ENCODE measurements around the gene RXRA.
A peak's percentile ranks its signal among the peaks of the same experiment; 100 is the strongest.

RXRA gene

GRCh38 chr9:134358662-134359319 lies 32.5 kb downstream of the RXRA start (continued):
- no peak for TF ChIP-seq ZNF529 (tag by site-specific recombination; IDR thresholded peaks at IDR 0.05; ENCODE audit: insufficient replicate concordance)
- no peak for TF ChIP-seq ZNF214 (tag by site-specific recombination; IDR thresholded peaks at IDR 0.05; ENCODE audit: borderline replicate concordance)
- no peak for TF ChIP-seq SCRT1 (tag by site-specific recombination; IDR thresholded peaks at IDR 0.05; ENCODE audit: borderline replicate concordance)
- TF ChIP-seq ZNF169 (tag by site-specific recombination; IDR thresholded peaks at IDR 0.05): no peak
- no peak for TF ChIP-seq GFI1B (tag by site-specific recombination; IDR thresholded peaks at IDR 0.05)
- no peak for TF ChIP-seq ZBTB6 (tag by site-specific recombination; IDR thresholded peaks at IDR 0.05)
- no peak for TF ChIP-seq ZNF174 (tag by site-specific recombination; IDR thresholded peaks at IDR 0.05)
- no peak for TF ChIP-seq PRDM1 (tag by site-specific recombination; IDR thresholded peaks at IDR 0.05)
- TF ChIP-seq ZNF335 (tag by site-specific recombination; conservative IDR thresholded peaks at IDR 0.05): peak; percentile 50; the same call in 1 of the 2 replicates
- no peak for TF ChIP-seq HOXC10 (CRISPR knock-in tag; IDR thresholded peaks at IDR 0.05)
- TF ChIP-seq TSHZ1 (tag by site-specific recombination; IDR thresholded peaks at IDR 0.05; ENCODE audit: borderline replicate concordance): no peak
- no peak for TF ChIP-seq ZNF350 (tag by site-specific recombination; IDR thresholded peaks at IDR 0.05)
- no peak for TF ChIP-seq ZNF580 (tag by site-specific recombination; IDR thresholded peaks at IDR 0.05)
- no peak for TF ChIP-seq REPIN1 (tag by site-specific recombination; IDR thresholded peaks at IDR 0.05; ENCODE audit: low read depth)
- TF ChIP-seq ZBTB8A (tag by site-specific recombination; IDR thresholded peaks at IDR 0.05): peak; percentile 65
- TF ChIP-seq MEIS1 (CRISPR knock-in tag; IDR thresholded peaks at IDR 0.05; ENCODE audit: borderline replicate concordance): no peak
- TF ChIP-seq PATZ1 (tag by site-specific recombination; IDR thresholded peaks at IDR 0.05): peak; percentile 37
- 0 out of 2 replicates have a peak, but pooled peaks have one; percentile 25 for TF ChIP-seq IKZF3 (tag by site-specific recombination; IDR thresholded peaks at IDR 0.05)
- TF ChIP-seq ZNF707 (tag by site-specific recombination; IDR thresholded peaks at IDR 0.05): no peak
- no peak for TF ChIP-seq ZBTB11 (tag by site-specific recombination; conservative IDR thresholded peaks at IDR 0.05; ENCODE audit: low read depth)
- no peak for TF ChIP-seq ZNF623 (tag by site-specific recombination; IDR thresholded peaks at IDR 0.05)
- TF ChIP-seq ZNF23 (tag by site-specific recombination; IDR thresholded peaks at IDR 0.05; ENCODE audit: borderline replicate concordance): no peak
- TF ChIP-seq ZNF777 (tag by site-specific recombination; IDR thresholded peaks at IDR 0.05; ENCODE audit: borderline replicate concordance): no peak
- TF ChIP-seq EGR2 (tag by site-specific recombination; IDR thresholded peaks at IDR 0.05; ENCODE audit: low read depth): peak; percentile 81

Measured in HEK293 (cell line).